ENCODE results near the gene ACKR3. TPM values are rescaled to one million over a fixed set of nuclear protein-coding genes. Genes with fewer than 3 reads are reported as not detected.

Gene ACKR3
- polyA plus RNA-seq, 2 of the 4 experiments (the other 2 are of a cell fraction) = 21.3 to 33.2 TPM

DNA sequence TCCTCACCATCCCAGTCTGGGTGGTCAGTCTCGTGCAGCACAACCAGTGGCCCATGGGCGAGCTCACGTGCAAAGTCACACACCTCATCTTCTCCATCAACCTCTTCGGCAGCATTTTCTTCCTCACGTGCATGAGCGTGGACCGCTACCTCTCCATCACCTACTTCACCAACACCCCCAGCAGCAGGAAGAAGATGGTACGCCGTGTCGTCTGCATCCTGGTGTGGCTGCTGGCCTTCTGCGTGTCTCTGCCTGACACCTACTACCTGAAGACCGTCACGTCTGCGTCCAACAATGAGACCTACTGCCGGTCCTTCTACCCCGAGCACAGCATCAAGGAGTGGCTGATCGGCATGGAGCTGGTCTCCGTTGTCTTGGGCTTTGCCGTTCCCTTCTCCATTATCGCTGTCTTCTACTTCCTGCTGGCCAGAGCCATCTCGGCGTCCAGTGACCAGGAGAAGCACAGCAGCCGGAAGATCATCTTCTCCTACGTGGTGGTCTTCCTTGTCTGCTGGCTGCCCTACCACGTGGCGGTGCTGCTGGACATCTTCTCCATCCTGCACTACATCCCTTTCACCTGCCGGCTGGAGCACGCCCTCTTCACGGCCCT lies 11.2 kb downstream of the ACKR3 start (continued):
- no peak for TF ChIP-seq MAZ (IDR thresholded peaks at IDR 0.05; ENCODE audit: borderline replicate concordance, low read depth, low read length)
- TF ChIP-seq RFX5 (IDR thresholded peaks at IDR 0.05) = no peak
- TF ChIP-seq CBX2 (IDR thresholded peaks at IDR 0.05; ENCODE audit: borderline replicate concordance, low read depth) = no peak

DNA sequence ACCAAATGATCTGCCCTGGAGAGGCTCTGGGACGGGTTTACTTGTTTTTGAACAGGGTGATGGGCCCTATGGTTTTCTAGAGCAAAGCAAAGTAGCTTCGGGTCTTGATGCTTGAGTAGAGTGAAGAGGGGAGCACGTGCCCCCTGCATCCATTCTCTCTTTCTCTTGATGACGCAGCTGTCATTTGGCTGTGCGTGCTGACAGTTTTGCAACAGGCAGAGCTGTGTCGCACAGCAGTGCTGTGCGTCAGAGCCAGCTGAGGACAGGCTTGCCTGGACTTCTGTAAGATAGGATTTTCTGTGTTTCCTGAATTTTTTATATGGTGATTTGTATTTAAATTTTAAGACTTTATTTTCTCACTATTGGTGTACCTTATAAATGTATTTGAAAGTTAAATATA lies 11.9 kb downstream of the ACKR3 start:
- FAIRE-seq = no peak
- ChIA-PET CTCF (interaction anchor here (0.7 kb wide), 1 partner anchor 436 kb away, joined by 3 read pairs; no protein-coding TSS in a partner anchor), POLR2A (no interaction called here)
- no peak for ATAC-seq
- Histone ChIP-seq H3K4me1 (no peaks in the 10 kb centered on the region), H3K4me2 (no peak overlapping the region), H3K27ac (no peak overlapping the region), H3K9me3 (no peaks in the 10 kb centered on the region), H3K4me3 (no peak overlapping the region)
- no peak for DNase-seq (ENCODE audit: low read depth in 1 of 2, low spot score in 1 of 2)
- WGBS (ENCODE audit: missing lambda C conversion rate) = 76% methylated on average over 7 of the region's 7 CpGs
- TF ChIP-seq HEYL (CRISPR knock-in tag; IDR thresholded peaks at IDR 0.05) = no peak
- TF ChIP-seq, protein P1, sequence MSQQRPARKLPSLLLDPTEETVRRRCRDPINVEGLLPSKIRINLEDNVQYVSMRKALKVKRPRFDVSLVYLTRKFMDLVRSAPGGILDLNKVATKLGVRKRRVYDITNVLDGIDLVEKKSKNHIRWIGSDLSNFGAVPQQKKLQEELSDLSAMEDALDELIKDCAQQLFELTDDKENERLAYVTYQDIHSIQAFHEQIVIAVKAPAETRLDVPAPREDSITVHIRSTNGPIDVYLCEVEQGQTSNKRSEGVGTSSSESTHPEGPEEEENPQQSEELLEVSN (IDR thresholded peaks at IDR 0.05; ENCODE audit: borderline replicate concordance, low read depth) = no peak

DNA sequence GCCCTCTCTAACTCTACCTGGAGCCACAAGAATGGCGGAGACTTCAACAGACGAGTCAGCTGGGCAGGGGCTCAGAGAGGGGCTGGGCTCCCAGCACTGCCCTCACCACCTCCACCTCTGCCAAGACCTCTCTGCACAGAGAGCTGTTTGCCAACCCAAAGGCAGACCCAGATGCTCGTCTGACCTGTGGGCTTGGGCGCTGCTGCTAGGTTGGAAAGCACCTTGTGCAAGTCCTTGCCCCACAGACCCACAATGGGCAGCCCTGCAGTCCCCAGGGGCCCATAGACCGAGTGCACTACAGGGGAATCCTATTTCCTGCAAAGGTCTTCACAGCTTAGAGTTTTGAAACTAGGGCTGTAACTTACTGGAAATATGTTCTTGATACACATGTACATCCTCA lies 13.3 kb downstream of the ACKR3 start:
- CTCF ChIA-PET = interaction anchor here (1.4 kb wide), 1 partner anchor 229 kb away, joined by 3 read pairs; no protein-coding TSS in a partner anchor
- no peak; a peak in 2 of 6 replicates for ATAC-seq
- H3K4me3 ChIP-seq = no peak overlapping the region
- H3K4me1 ChIP-seq = no peaks in the 10 kb centered on the region
- WGBS (ENCODE audit: missing lambda C conversion rate) = 39% methylated on average over 4 of the region's 5 CpGs
- no peak overlapping the region for H3K4me2 ChIP-seq
- no peak for DNase-seq (ENCODE audit: low read depth in 1 of 2, low spot score in 1 of 2)
- no peaks in the 10 kb centered on the region for H3K9me3 ChIP-seq
- H3K27ac ChIP-seq = no peak overlapping the region
- no peak for FAIRE-seq
- POLR2A ChIA-PET = no interaction called here
- TF ChIP-seq ZC3H11A (IDR thresholded peaks at IDR 0.05) = no peak
- TF ChIP-seq NR3C1 (IDR thresholded peaks at IDR 0.05) = no peak
- TF ChIP-seq MAX (IDR thresholded peaks at IDR 0.05) = no peak
- TF ChIP-seq, protein P2, sequence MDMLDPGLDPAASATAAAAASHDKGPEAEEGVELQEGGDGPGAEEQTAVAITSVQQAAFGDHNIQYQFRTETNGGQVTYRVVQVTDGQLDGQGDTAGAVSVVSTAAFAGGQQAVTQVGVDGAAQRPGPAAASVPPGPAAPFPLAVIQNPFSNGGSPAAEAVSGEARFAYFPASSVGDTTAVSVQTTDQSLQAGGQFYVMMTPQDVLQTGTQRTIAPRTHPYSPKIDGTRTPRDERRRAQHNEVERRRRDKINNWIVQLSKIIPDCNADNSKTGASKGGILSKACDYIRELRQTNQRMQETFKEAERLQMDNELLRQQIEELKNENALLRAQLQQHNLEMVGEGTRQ (IDR thresholded peaks at IDR 0.05) = no peak
- TF ChIP-seq, protein P1 (IDR thresholded peaks at IDR 0.05; ENCODE audit: borderline replicate concordance, low read depth) = no peak

DNA sequence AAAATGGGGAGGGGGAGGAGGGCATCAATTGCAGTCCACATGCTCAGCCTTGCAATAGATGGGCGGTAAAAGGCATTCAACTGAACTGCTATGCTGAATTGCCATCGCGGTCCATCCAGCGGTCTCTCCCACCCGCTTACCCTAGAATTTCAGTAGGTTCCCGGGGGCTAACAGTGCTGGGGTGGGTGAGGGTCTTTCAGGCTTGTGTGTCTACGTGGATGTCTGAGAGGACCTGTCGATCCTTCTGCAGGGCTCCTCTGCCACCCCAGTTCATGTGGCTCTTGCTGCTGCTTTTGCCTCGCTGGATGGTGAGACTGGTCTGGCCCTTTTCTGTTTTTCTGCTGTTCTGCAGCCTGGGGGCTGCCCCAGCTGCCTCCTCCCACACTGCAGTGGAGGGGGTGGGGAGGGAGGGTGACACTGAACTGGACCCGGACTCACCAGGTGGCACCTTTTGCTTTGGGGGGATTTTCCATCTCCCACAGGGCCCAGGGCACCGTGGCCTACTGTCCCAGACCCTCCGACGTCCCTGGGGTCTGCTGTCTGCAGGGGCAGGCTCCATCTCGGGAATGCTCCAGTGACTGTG lies 14.1 kb downstream of the ACKR3 start:
- no peak overlapping the region for H3K4me3 ChIP-seq
- TF ChIP-seq HDAC2 (IDR thresholded peaks at IDR 0.05) (no peak), CBX2 (IDR thresholded peaks at IDR 0.05; ENCODE audit: borderline replicate concordance, low read depth) (no peak), RCOR1 (IDR thresholded peaks at IDR 0.05; ENCODE audit: low read depth, low read length) (no peak), BHLHE40 (IDR thresholded peaks at IDR 0.05; ENCODE audit: low read depth, low read length) (no peak), RNF2 (IDR thresholded peaks at IDR 0.05; ENCODE audit: borderline replicate concordance, low read depth) (no peak), NPAS2 (CRISPR knock-in tag; IDR thresholded peaks at IDR 0.05; ENCODE audit: borderline replicate concordance) (no peak), PBX3 (IDR thresholded peaks at IDR 0.05) (no peak), ZC3H11A (IDR thresholded peaks at IDR 0.05) (no peak), NR3C1 (IDR thresholded peaks at IDR 0.05) (no peak)
- ATAC-seq = no peak; a peak in 2 of 6 replicates
- DNase-seq (ENCODE audit: low read depth in 1 of 2, low spot score in 1 of 2) = no peak
- no peak overlapping the region for H3K4me2 ChIP-seq
- no peaks in the 10 kb centered on the region for H3K4me1 ChIP-seq
- 65% methylated on average over 13 of the region's 14 CpGs for WGBS (ENCODE audit: missing lambda C conversion rate)
- CTCF ChIA-PET = interaction anchor here (1.0 kb wide), 1 partner anchor 14 kb away, joined by 3 read pairs; the partner anchor contains the start of gene ACKR3
- H3K9me3 ChIP-seq = no peaks in the 10 kb centered on the region
- no peak overlapping the region; a peak in 1 of 6 replicates for H3K27ac ChIP-seq
- FAIRE-seq = no peak
- POLR2A ChIA-PET = no interaction called here
